Measurements from ENCODE around the gene STH.
"Not testable (repeated sequence)": the region's sequence is repeated elsewhere in the genome, so short reads cannot be mapped to it uniquely, and the experiment has no call there.

STH gene

GRCh38 chr17:46007461-46007965 is 8.5 kb downstream of the STH start:
- Histone ChIP-seq H3K36me3 (ENCODE audit: insufficient read depth, low read length) (no peaks in the 10 kb centered on the region), H2AFZ (ENCODE audit: low read depth, low read length) (no peak overlapping the region), H3K27me3 (ENCODE audit: insufficient read depth, low read length) (no peaks in the 10 kb centered on the region), H3K4me1 (ENCODE audit: insufficient read depth, low read length) (no peaks in the 10 kb centered on the region), H3K9me3 (ENCODE audit: low read length) (no peaks in the 10 kb centered on the region), H3K4me3 (ENCODE audit: low read length) (no peak overlapping the region)

- Histone ChIP-seq H3K4me3 (ENCODE audit: low read length) (no peak overlapping the region), H3K36me3 (ENCODE audit: insufficient read depth, low read length) (no peaks in the 10 kb centered on the region), H3K27me3 (ENCODE audit: insufficient read depth, low read length) (no peaks in the 10 kb centered on the region), H3K9me3 (ENCODE audit: low read length) (no peaks in the 10 kb centered on the region), H2AFZ (ENCODE audit: low read depth, low read length) (no peak overlapping the region), H3K4me1 (ENCODE audit: insufficient read depth, low read length) (peaks cover 5% of the 10 kb centered on the region)
Observed at GRCh38 chr17:46008591-46008990, 9.5 kb downstream of the STH start.

GRCh38 chr17:46009681-46010596 is 10.9 kb downstream of the STH start:
- no peaks in the 10 kb centered on the region for H3K27me3 ChIP-seq (ENCODE audit: insufficient read depth, low read length)
- no peaks in the 10 kb centered on the region for H3K36me3 ChIP-seq (ENCODE audit: insufficient read depth, low read length)
- H3K4me1 ChIP-seq (ENCODE audit: insufficient read depth, low read length): peaks cover 12% of the 10 kb centered on the region
- H2AFZ ChIP-seq (ENCODE audit: low read depth, low read length): no peak overlapping the region
- H3K4me3 ChIP-seq (ENCODE audit: low read length): no peak overlapping the region
- no peaks in the 10 kb centered on the region for H3K9me3 ChIP-seq (ENCODE audit: low read length)

- Histone ChIP-seq H3K9me3 (ENCODE audit: low read length) (no peaks in the 10 kb centered on the region), H3K4me1 (ENCODE audit: insufficient read depth, low read length) (peaks cover 12% of the 10 kb centered on the region), H3K36me3 (ENCODE audit: insufficient read depth, low read length) (no peaks in the 10 kb centered on the region), H3K27me3 (ENCODE audit: insufficient read depth, low read length) (no peaks in the 10 kb centered on the region), H3K4me3 (ENCODE audit: low read length) (no peak overlapping the region), H2AFZ (ENCODE audit: low read depth, low read length) (no peak overlapping the region)
Observed at GRCh38 chr17:46010597-46011186, 11.6 kb downstream of the STH start.

- H3K9me3 ChIP-seq (ENCODE audit: low read length): no peaks in the 10 kb centered on the region
- H2AFZ ChIP-seq (ENCODE audit: low read depth, low read length): no peak overlapping the region
- peaks cover 12% of the 10 kb centered on the region for H3K4me1 ChIP-seq (ENCODE audit: insufficient read depth, low read length)
- no peak overlapping the region for H3K4me3 ChIP-seq (ENCODE audit: low read length)
- no peaks in the 10 kb centered on the region for H3K36me3 ChIP-seq (ENCODE audit: insufficient read depth, low read length)
- no peaks in the 10 kb centered on the region for H3K27me3 ChIP-seq (ENCODE audit: insufficient read depth, low read length)
Observed at GRCh38 chr17:46011711-46012505, 12.9 kb downstream of the STH start.

GRCh38 chr17:46012506-46013079 is 13.5 kb downstream of the STH start:
- H3K27me3 ChIP-seq (ENCODE audit: insufficient read depth, low read length): no peaks in the 10 kb centered on the region
- H3K4me3 ChIP-seq (ENCODE audit: low read length): no peak overlapping the region
- no peaks in the 10 kb centered on the region for H3K36me3 ChIP-seq (ENCODE audit: insufficient read depth, low read length)
- no peak overlapping the region for H2AFZ ChIP-seq (ENCODE audit: low read depth, low read length)
- H3K4me1 ChIP-seq (ENCODE audit: insufficient read depth, low read length): peaks cover 12% of the 10 kb centered on the region
- H3K9me3 ChIP-seq (ENCODE audit: low read length): no peaks in the 10 kb centered on the region

GRCh38 chr17:46013127-46013501 is 14.1 kb downstream of the STH start:
- Histone ChIP-seq H3K27me3 (ENCODE audit: insufficient read depth, low read length) (no peaks in the 10 kb centered on the region), H3K9me3 (ENCODE audit: low read length) (no peaks in the 10 kb centered on the region), H3K36me3 (ENCODE audit: insufficient read depth, low read length) (no peaks in the 10 kb centered on the region), H3K4me3 (ENCODE audit: low read length) (no peak overlapping the region), H3K4me1 (ENCODE audit: insufficient read depth, low read length) (peaks cover 12% of the 10 kb centered on the region), H2AFZ (ENCODE audit: low read depth, low read length) (no peak overlapping the region)

GRCh38 chr17:46013502-46014165 is 14.6 kb downstream of the STH start:
- Histone ChIP-seq H3K27me3 (ENCODE audit: insufficient read depth, low read length) (no peaks in the 10 kb centered on the region), H3K9me3 (ENCODE audit: low read length) (no peaks in the 10 kb centered on the region), H3K4me3 (ENCODE audit: low read length) (no peak overlapping the region), H2AFZ (ENCODE audit: low read depth, low read length) (no peak overlapping the region), H3K4me1 (ENCODE audit: insufficient read depth, low read length) (peaks cover 12% of the 10 kb centered on the region), H3K36me3 (ENCODE audit: insufficient read depth, low read length) (no peaks in the 10 kb centered on the region)

GRCh38 chr17:46019408-46019925 is 20.4 kb downstream of the STH start:
- H3K9me3 ChIP-seq (ENCODE audit: low read length); H3K36me3 ChIP-seq (ENCODE audit: insufficient read depth, low read length); H3K27me3 ChIP-seq (ENCODE audit: insufficient read depth, low read length); H3K4me3 ChIP-seq (ENCODE audit: low read length); H2AFZ ChIP-seq (ENCODE audit: low read depth, low read length); H3K4me1 ChIP-seq (ENCODE audit: insufficient read depth, low read length): not testable (repeated sequence)

- no peak overlapping the region for H2AFZ ChIP-seq (ENCODE audit: low read depth, low read length)
- no peaks in the 10 kb centered on the region for H3K27me3 ChIP-seq (ENCODE audit: insufficient read depth, low read length)
- H3K36me3 ChIP-seq (ENCODE audit: insufficient read depth, low read length): peaks cover 2% of the 10 kb centered on the region
- no peak overlapping the region for H3K4me3 ChIP-seq (ENCODE audit: low read length)
- H3K4me1 ChIP-seq (ENCODE audit: insufficient read depth, low read length): no peaks in the 10 kb centered on the region
- H3K9me3 ChIP-seq (ENCODE audit: low read length): no peaks in the 10 kb centered on the region
Observed at GRCh38 chr17:46020023-46020761, 21.1 kb downstream of the STH start.

GRCh38 chr17:46020998-46021397 is 21.9 kb downstream of the STH start:
- H2AFZ ChIP-seq (ENCODE audit: low read depth, low read length): no peak overlapping the region
- H3K4me3 ChIP-seq (ENCODE audit: low read length): no peak overlapping the region
- H3K36me3 ChIP-seq (ENCODE audit: insufficient read depth, low read length): peaks cover 8% of the 10 kb centered on the region
- H3K9me3 ChIP-seq (ENCODE audit: low read length): no peaks in the 10 kb centered on the region
- H3K27me3 ChIP-seq (ENCODE audit: insufficient read depth, low read length): no peaks in the 10 kb centered on the region
- H3K4me1 ChIP-seq (ENCODE audit: insufficient read depth, low read length): no peaks in the 10 kb centered on the region

GRCh38 chr17:46023366-46023765 is 24.3 kb downstream of the STH start:
- peaks cover 24% of the 10 kb centered on the region for H3K36me3 ChIP-seq (ENCODE audit: insufficient read depth, low read length)
- not testable (repeated sequence) for H2AFZ ChIP-seq (ENCODE audit: low read depth, low read length); H3K27me3 ChIP-seq (ENCODE audit: insufficient read depth, low read length)

More at GRCh38 chr17:46023366-46023765, 24.3 kb downstream of the STH start:
- not testable (repeated sequence) for H3K9me3 ChIP-seq (ENCODE audit: low read length); H3K4me1 ChIP-seq (ENCODE audit: insufficient read depth, low read length); H3K4me3 ChIP-seq (ENCODE audit: low read length)
